ENCODE results near the gene CTIF. TPM values are rescaled to one million over a fixed set of nuclear protein-coding genes. Genes with fewer than 3 reads are reported as not detected.

Gene CTIF
- total and polyA plus RNA-seq, 2 donors: 1.7 to 11.3 TPM

DNA sequence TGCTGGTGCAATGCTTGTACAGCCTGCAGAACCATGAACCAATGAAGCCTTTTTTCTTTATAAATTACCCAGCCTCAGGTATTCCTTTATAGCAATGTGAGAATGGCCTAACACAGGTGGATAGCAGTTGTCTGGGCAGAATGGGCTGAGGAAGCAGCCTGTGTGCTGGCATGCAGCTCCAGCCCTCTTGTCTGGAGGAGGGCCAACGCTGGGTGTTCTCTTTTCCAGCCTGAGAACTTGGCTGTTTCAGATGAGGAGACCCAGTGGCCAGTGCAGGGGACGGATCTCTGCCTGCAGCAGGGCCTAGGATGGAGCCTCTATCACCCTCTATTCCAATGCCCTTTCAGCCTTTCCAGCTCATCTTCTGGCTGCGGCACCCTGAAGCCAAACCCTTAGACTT is 58.8 kb downstream of the CTIF start:
- no peak overlapping the region for H3K4me3 ChIP-seq (ENCODE audit: low read length in 2 of 2)
- H3K27ac ChIP-seq (ENCODE audit: low read depth in 1 of 2, low read length in 1 of 2): no peak overlapping the region
- no peaks in the 10 kb centered on the region for H3K9me3 ChIP-seq (ENCODE audit: control insufficient read depth in 2 of 2, insufficient read depth in 1 of 2, low read length in 1 of 2)
- 94% methylated on average over 3 of the region's 3 CpGs for WGBS
- no peak for DNase-seq (ENCODE audit: low read depth in 6 of 9, low spot score in 9 of 9)
- H3K4me1 ChIP-seq (ENCODE audit: control insufficient read depth in 2 of 2, insufficient read depth in 2 of 2, low read length in 2 of 2): no peaks in the 10 kb centered on the region
- no peaks in the 10 kb centered on the region for H3K27me3 ChIP-seq (ENCODE audit: control insufficient read depth in 2 of 2, insufficient read depth in 1 of 2, low read length in 1 of 2)
- no peaks in the 10 kb centered on the region for H3K36me3 ChIP-seq (ENCODE audit: control insufficient read depth in 2 of 2, insufficient read depth in 2 of 2, low read length in 1 of 2)

DNA sequence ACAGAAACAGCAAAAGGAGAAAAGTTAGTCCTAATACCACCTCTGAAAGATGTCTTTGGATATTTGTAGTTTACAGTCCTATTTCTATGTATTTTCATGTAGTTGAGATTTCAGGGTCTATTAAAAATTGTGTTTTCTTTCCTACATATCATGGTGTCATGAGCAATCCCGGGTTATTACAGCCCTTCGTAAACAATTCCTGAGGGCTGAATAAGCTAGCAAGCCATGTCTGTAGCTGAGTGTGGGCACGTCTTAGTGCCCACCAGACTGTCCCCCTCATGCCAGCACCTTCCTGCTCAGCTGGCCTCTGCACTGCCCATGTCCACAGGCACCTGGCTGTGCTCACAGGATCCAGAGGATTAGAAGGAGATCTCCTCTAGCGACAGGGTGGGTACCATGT is 60.6 kb downstream of the CTIF start:
- Histone ChIP-seq H3K27ac (ENCODE audit: low read depth in 1 of 2, low read length in 1 of 2) (no peak overlapping the region), H3K9me3 (ENCODE audit: control insufficient read depth in 2 of 2, insufficient read depth in 1 of 2, low read length in 1 of 2) (no peaks in the 10 kb centered on the region), H3K4me3 (ENCODE audit: low read length in 2 of 2) (no peak overlapping the region), H3K27me3 (ENCODE audit: control insufficient read depth in 2 of 2, insufficient read depth in 1 of 2, low read length in 1 of 2) (no peaks in the 10 kb centered on the region), H3K4me1 (ENCODE audit: control insufficient read depth in 2 of 2, insufficient read depth in 2 of 2, low read length in 2 of 2) (no peaks in the 10 kb centered on the region), H3K36me3 (ENCODE audit: control insufficient read depth in 2 of 2, insufficient read depth in 2 of 2, low read length in 1 of 2) (no peaks in the 10 kb centered on the region)
- DNase-seq (ENCODE audit: low read depth in 6 of 9, low spot score in 9 of 9): no peak
- WGBS: 95% methylated on average over 4 of the region's 4 CpGs

DNA sequence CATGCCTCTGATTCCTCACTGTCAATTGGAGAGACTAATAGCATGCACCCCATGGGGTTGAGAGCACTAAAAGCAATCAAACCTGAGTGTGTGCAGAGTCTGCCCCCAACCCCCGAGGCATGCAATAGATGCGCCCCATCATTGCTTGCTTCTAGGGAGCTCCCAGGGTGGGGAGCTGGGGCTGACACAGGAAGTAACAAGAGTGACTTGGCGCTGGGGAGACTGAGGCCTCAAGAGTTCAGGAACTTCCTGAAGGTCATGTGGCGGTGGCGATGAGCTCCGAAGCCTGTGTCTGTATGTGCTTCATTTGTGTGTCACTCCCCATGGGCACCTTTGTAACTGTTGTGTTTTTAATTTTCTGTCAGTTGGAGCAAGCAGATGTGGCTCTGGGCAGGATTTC is 61.2 kb downstream of the CTIF start:
- Histone ChIP-seq H3K36me3 (ENCODE audit: control insufficient read depth in 2 of 2, insufficient read depth in 2 of 2, low read length in 1 of 2) (no peaks in the 10 kb centered on the region), H3K4me3 (ENCODE audit: low read length in 2 of 2) (no peak overlapping the region), H3K27ac (ENCODE audit: low read depth in 1 of 2, low read length in 1 of 2) (no peak overlapping the region), H3K9me3 (ENCODE audit: control insufficient read depth in 2 of 2, insufficient read depth in 1 of 2, low read length in 1 of 2) (no peaks in the 10 kb centered on the region), H3K4me1 (ENCODE audit: control insufficient read depth in 2 of 2, insufficient read depth in 2 of 2, low read length in 2 of 2) (no peaks in the 10 kb centered on the region), H3K27me3 (ENCODE audit: control insufficient read depth in 2 of 2, insufficient read depth in 1 of 2, low read length in 1 of 2) (no peaks in the 10 kb centered on the region)
- WGBS: 77% methylated on average over 6 of the region's 6 CpGs
- DNase-seq (ENCODE audit: low read depth in 6 of 9, low spot score in 9 of 9): no peak

DNA sequence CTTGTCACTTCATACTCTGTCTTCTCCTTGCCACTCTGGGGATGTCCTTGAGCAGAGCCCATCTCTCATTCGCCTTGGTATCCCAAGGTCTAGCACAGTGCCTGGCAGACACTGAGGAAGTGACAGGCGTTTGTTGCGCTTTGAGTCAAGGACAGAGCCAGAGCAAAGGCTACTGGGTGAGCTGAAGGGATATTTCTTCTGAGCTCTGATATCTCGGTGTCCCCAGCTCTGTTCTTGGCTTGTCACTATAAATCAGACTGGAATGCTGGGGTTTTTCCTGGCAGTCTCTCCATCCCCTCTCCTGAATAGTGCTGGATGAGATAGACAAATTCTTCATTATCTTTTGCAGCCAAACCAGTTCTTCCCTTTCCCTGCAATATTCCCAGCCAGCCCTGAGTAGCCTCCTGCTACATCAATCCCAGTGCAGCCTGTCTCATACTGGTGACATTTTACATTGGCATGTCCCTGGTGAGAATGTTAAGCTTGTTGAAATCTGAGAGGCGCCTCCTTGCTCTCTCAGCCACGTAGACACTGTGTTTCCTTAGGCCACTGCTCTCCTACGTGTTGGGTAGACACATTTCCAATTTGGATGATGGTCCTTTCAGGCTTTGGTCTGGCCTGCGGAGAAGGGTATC is 61.7 kb downstream of the CTIF start:
- Histone ChIP-seq H3K9me3 (ENCODE audit: control insufficient read depth in 2 of 2, insufficient read depth in 1 of 2, low read length in 1 of 2) (no peaks in the 10 kb centered on the region), H3K4me1 (ENCODE audit: control insufficient read depth in 2 of 2, insufficient read depth in 2 of 2, low read length in 2 of 2) (no peaks in the 10 kb centered on the region), H3K27ac (ENCODE audit: low read depth in 1 of 2, low read length in 1 of 2) (no peak overlapping the region), H3K36me3 (ENCODE audit: control insufficient read depth in 2 of 2, insufficient read depth in 2 of 2, low read length in 1 of 2) (no peaks in the 10 kb centered on the region), H3K27me3 (ENCODE audit: control insufficient read depth in 2 of 2, insufficient read depth in 1 of 2, low read length in 1 of 2) (no peaks in the 10 kb centered on the region), H3K4me3 (ENCODE audit: low read length in 2 of 2) (no peak overlapping the region)
- DNase-seq (ENCODE audit: low read depth in 6 of 9, low spot score in 9 of 9): no peak
- WGBS: 94% methylated on average over 8 of the region's 8 CpGs

DNA sequence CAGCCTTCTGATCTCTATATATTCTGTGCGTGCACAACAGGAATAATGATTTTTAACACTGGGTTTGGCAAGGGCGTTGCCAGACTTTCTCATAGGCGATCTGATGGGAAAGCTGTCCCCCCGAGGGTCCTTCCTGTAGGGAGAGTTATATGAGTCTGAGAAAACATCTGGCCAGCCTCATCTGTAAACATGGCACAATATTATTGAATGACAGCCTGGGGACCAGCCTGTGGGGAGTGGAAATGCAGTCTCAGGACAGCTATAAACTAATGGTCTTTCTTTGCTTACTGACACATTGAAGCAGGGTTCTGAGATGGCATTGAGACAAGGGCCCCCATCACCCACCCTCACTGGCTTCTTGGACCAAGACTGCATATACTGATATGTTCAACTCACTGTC is 62.5 kb downstream of the CTIF start:
- H3K9me3 ChIP-seq (ENCODE audit: control insufficient read depth in 2 of 2, insufficient read depth in 1 of 2, low read length in 1 of 2): no peaks in the 10 kb centered on the region
- H3K36me3 ChIP-seq (ENCODE audit: control insufficient read depth in 2 of 2, insufficient read depth in 2 of 2, low read length in 1 of 2): no peaks in the 10 kb centered on the region
- no peak overlapping the region for H3K27ac ChIP-seq (ENCODE audit: low read depth in 1 of 2, low read length in 1 of 2)
- DNase-seq (ENCODE audit: low read depth in 6 of 9, low spot score in 9 of 9): no peak
- WGBS: 98% methylated on average over 4 of the region's 4 CpGs
- H3K27me3 ChIP-seq (ENCODE audit: control insufficient read depth in 2 of 2, insufficient read depth in 1 of 2, low read length in 1 of 2): no peaks in the 10 kb centered on the region
- H3K4me1 ChIP-seq (ENCODE audit: control insufficient read depth in 2 of 2, insufficient read depth in 2 of 2, low read length in 2 of 2): no peaks in the 10 kb centered on the region
- H3K4me3 ChIP-seq (ENCODE audit: low read length in 2 of 2): no peak overlapping the region

DNA sequence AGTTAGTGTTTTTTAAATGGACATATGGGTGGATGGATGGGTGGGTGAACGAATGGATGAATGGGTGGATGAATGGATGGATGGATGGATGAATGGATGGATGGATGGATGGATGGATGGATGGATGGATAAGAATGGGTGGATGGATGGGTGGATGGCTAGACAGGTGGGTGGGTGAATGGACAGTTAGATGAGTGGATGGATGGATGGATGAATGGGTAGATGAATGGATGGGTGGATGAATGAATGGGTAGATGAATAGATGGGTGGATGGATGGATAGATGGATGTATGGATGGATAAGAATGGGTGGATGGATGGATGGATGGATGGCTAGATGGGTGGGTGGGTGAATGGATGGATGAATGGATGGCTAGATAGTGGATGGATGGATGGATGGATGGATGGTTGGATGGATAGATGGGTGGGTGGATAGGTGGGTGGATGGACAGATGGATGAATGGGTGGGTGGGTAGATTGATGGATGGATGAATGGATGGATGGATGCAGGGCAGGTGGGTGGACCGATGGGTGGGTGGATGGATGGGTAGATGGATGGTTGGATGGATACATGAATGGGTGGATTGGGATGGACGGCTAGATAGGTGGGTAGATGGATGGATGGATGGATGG is 64.0 kb downstream of the CTIF start:
- Histone ChIP-seq H3K36me3 (ENCODE audit: control insufficient read depth in 2 of 2, insufficient read depth in 2 of 2, low read length in 1 of 2) (no peaks in the 10 kb centered on the region), H3K9me3 (ENCODE audit: control insufficient read depth in 2 of 2, insufficient read depth in 1 of 2, low read length in 1 of 2) (no peaks in the 10 kb centered on the region)

DNA sequence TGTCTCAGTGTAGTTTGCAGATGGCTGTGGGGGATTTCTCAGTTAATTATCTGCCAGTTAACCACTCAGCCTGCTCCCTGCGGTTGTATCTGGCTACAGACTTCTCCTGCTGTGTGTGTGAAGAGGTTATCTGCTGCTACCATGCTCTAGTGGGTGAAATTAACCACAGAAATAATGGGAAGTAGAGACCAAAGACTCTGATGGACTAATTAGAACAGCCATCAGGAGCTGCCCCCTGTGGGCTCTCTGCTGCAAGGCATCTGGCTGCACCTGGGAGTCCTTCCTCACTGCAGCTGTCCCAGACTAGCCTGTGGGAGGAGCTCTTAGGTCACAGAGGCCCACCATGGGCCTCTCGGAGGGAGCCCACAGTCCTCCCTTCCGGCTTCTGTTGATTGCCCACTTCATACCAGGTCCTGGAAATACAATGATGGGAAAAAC is 66.6 kb downstream of the CTIF start:
- H3K27me3 ChIP-seq (ENCODE audit: control insufficient read depth in 2 of 2, insufficient read depth in 1 of 2, low read length in 1 of 2): no peaks in the 10 kb centered on the region
- 38% methylated on average over 3 of the region's 3 CpGs for WGBS

More for the DNA sequence above, 64.0 kb downstream of the CTIF start:
- Histone ChIP-seq H3K4me3 (ENCODE audit: low read length in 2 of 2) (no peak overlapping the region), H3K27ac (ENCODE audit: low read depth in 1 of 2, low read length in 1 of 2) (no peak overlapping the region), H3K4me1 (ENCODE audit: control insufficient read depth in 2 of 2, insufficient read depth in 2 of 2, low read length in 2 of 2) (no peaks in the 10 kb centered on the region), H3K27me3 (ENCODE audit: control insufficient read depth in 2 of 2, insufficient read depth in 1 of 2, low read length in 1 of 2) (no peaks in the 10 kb centered on the region)
- WGBS: 97% methylated on average over 3 of the region's 3 CpGs
- DNase-seq (ENCODE audit: low read depth in 6 of 9, low spot score in 9 of 9): no peak

DNA sequence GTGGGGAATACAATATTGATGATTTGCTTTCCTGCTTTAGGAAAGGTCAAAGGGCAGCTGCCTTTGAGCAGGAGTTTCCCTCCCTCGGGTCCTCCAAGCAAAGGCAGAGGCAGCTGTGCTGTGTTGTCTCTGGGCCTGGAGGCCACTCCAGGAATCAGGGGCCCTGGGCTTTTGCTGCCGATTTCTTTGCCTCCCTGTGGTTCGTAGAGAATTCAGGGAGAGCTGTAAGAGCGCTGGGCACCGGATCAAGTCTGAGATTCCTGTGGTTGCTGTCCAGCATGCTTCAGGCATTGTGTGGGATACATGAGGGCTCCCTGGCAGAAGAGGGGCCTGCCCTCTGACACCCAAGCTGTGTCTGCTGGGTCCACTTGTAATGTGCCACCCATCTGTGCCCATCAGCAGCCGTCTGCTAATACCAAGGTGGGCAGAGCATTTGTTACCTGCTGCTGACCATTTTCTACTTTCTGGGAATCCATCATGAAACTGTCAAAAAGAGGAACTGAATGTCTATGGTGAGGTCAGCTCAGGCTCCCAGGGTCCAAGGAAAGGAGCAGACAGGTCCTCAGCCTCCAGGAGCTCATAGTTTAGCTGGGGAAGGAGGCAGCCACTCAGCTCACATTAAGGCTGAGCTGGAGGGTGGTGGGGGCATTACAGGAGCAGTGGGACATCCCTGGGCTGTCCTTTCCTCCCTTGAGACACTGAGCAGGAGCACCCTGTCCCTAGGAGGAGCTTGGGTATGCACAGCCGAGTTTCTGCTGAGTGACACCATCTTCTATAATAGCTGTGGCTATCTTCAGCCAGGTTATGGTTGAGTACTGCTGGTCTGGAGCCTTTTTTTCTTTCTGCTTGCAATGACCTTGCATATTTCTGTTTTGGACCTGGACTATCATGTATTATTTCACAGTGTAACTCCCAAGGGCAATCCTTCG is 68.5 kb downstream of the CTIF start:
- Histone ChIP-seq H3K9me3 (ENCODE audit: control insufficient read depth in 2 of 2, insufficient read depth in 1 of 2, low read length in 1 of 2) (no peaks in the 10 kb centered on the region), H3K36me3 (ENCODE audit: control insufficient read depth in 2 of 2, insufficient read depth in 2 of 2, low read length in 1 of 2) (no peaks in the 10 kb centered on the region), H3K4me1 (ENCODE audit: control insufficient read depth in 2 of 2, insufficient read depth in 2 of 2, low read length in 2 of 2) (no peaks in the 10 kb centered on the region), H3K4me3 (ENCODE audit: low read length in 2 of 2) (no peak overlapping the region), H3K27ac (ENCODE audit: low read depth in 1 of 2, low read length in 1 of 2) (no peak overlapping the region), H3K27me3 (ENCODE audit: control insufficient read depth in 2 of 2, insufficient read depth in 1 of 2, low read length in 1 of 2) (no peaks in the 10 kb centered on the region)
- DNase-seq (ENCODE audit: low read depth in 6 of 9, low spot score in 9 of 9): no peak
- WGBS: 91% methylated on average over 8 of the region's 8 CpGs

More for the DNA sequence above, 66.6 kb downstream of the CTIF start:
- no peaks in the 10 kb centered on the region for H3K4me1 ChIP-seq (ENCODE audit: control insufficient read depth in 2 of 2, insufficient read depth in 2 of 2, low read length in 2 of 2)
- no peaks in the 10 kb centered on the region for H3K9me3 ChIP-seq (ENCODE audit: control insufficient read depth in 2 of 2, insufficient read depth in 1 of 2, low read length in 1 of 2)
- no peaks in the 10 kb centered on the region for H3K36me3 ChIP-seq (ENCODE audit: control insufficient read depth in 2 of 2, insufficient read depth in 2 of 2, low read length in 1 of 2)
- no peak overlapping the region for H3K27ac ChIP-seq (ENCODE audit: low read depth in 1 of 2, low read length in 1 of 2)
- DNase-seq (ENCODE audit: low read depth in 6 of 9, low spot score in 9 of 9): peak in 1 of 9 donors; percentile 26
- no peak overlapping the region for H3K4me3 ChIP-seq (ENCODE audit: low read length in 2 of 2)

DNA sequence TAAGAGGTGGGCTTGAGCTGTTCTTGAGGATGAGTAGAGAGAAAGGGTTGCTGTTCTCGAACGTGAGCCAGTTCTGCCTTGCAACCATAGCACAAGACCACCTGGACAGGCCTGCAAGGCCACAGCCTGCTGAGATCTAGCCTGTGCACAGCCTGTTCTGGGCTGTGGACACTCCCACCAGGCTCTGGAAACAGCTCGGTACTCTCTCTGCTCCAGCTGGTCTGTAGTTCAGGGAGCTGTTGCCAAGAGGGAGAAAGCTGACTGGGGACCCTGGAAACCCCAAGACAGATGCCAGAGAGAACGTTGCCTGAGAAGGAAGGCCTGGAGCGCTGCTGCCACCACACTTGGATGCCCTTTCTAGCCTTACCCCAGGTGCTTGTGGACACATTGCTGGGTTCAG is 69.8 kb downstream of the CTIF start:
- no peak for DNase-seq (ENCODE audit: low read depth in 6 of 9, low spot score in 9 of 9)
- Histone ChIP-seq H3K36me3 (ENCODE audit: control insufficient read depth in 2 of 2, insufficient read depth in 2 of 2, low read length in 1 of 2) (no peaks in the 10 kb centered on the region), H3K27ac (ENCODE audit: low read depth in 1 of 2, low read length in 1 of 2) (no peak overlapping the region), H3K4me1 (ENCODE audit: control insufficient read depth in 2 of 2, insufficient read depth in 2 of 2, low read length in 2 of 2) (no peaks in the 10 kb centered on the region), H3K4me3 (ENCODE audit: low read length in 2 of 2) (no peak overlapping the region), H3K27me3 (ENCODE audit: control insufficient read depth in 2 of 2, insufficient read depth in 1 of 2, low read length in 1 of 2) (no peaks in the 10 kb centered on the region), H3K9me3 (ENCODE audit: control insufficient read depth in 2 of 2, insufficient read depth in 1 of 2, low read length in 1 of 2) (no peaks in the 10 kb centered on the region)
- WGBS: 91% methylated on average over 5 of the region's 5 CpGs

Data from thymus (tissue), 11 donors.